ENCODE measurements around the gene IVNS1ABP.

DNA sequence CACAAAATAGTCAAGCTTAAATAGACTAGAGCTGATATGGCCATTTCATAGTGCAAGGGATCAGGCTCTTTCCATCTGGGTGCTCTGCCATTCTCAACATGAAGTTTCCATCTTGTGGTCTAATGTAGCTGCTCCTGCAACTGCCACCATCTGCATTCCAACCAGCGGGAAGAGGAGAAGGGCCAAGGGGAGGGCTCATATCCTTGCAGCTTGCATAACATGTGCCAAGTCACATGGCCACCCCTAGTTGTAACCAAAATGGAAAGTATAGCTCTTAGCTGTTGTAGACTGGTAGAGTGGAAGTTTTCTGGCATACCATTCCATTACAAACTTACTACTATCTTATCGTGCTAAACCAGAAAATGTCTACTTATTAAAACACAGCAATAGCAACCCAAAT lies 38.9 kb upstream of the IVNS1ABP start:
- TF ChIP-seq POLR2A (IDR thresholded peaks at IDR 0.05) (no peak), EP300 (IDR thresholded peaks at IDR 0.05; ENCODE audit: low read depth) (no peak)
- TF ChIP-seq, protein P1, sequence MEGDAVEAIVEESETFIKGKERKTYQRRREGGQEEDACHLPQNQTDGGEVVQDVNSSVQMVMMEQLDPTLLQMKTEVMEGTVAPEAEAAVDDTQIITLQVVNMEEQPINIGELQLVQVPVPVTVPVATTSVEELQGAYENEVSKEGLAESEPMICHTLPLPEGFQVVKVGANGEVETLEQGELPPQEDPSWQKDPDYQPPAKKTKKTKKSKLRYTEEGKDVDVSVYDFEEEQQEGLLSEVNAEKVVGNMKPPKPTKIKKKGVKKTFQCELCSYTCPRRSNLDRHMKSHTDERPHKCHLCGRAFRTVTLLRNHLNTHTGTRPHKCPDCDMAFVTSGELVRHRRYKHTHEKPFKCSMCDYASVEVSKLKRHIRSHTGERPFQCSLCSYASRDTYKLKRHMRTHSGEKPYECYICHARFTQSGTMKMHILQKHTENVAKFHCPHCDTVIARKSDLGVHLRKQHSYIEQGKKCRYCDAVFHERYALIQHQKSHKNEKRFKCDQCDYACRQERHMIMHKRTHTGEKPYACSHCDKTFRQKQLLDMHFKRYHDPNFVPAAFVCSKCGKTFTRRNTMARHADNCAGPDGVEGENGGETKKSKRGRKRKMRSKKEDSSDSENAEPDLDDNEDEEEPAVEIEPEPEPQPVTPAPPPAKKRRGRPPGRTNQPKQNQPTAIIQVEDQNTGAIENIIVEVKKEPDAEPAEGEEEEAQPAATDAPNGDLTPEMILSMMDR (IDR thresholded peaks at IDR 0.05) = no peak
